Stomach (tissue), 9 donors: Measurements from ENCODE around the gene CFI. TPM values are rescaled to one million over a fixed set of nuclear protein-coding genes. Genes with fewer than 3 reads are reported as not detected.
A peak's percentile ranks its signal among the peaks of the same experiment; 100 is the strongest.
"Not testable (repeated sequence)": the region's sequence is repeated elsewhere in the genome, so short reads cannot be mapped to it uniquely, and the experiment has no call there.

ENCODE experiments used
- DNase-seq, 2 donors: peaks; one replicate each; pipeline versions ENCODE4 v3.0.0 to v3.0.0-alpha.2; 2013 to 2019
- H3K27ac ChIP-seq, 5 donors: fragments of 200-600 bp in 4 of 5; sonication (generic) in 4 of 5; one replicate each; pipeline ENCODE4 v1.5.1; 2013 to 2019; ENCODE audit warnings: mild to moderate bottlenecking in 1 of 5, moderate library complexity in 1 of 5
- H3K27me3 ChIP-seq, 3 donors: fragments of 200-600 bp; sonication (generic); one replicate each; pipeline ENCODE4 v1.5.1; 2017 to 2019; ENCODE audit warnings: mixed run types in 1 of 3
- H3K36me3 ChIP-seq, 4 donors: fragments of 200-600 bp; sonication (generic); 1 replicate in 3 of 4; 2 replicates in 1 of 4; pipeline ENCODE4 v1.5.1; 2016 to 2019
- H3K4me1 ChIP-seq, 4 donors: fragments of 200-600 bp; sonication (generic); one replicate each; pipeline ENCODE4 v1.5.1; 2016 to 2019
- H3K4me3 ChIP-seq, 4 donors: fragments of 200-600 bp; sonication (generic) in 3 of 4; one replicate each; pipeline ENCODE4 v1.5.1; 2016 to 2019; ENCODE audit warnings: mild to moderate bottlenecking in 1 of 4
- H3K9me3 ChIP-seq, 4 donors: fragments of 200-600 bp; sonication (generic); one replicate each; pipeline ENCODE4 v1.5.1; 2016 to 2019
- CTCF ChIP-seq, 7 experiments: fragments of 450-650 bp in 4 of 7; fragments of 200-600 bp in 3 of 7; sonication (generic) in 3 of 7; IDR thresholded peaks; one replicate each; pipeline ENCODE4 v1.5.1; 2016 to 2019; ENCODE audit warnings: antibody characterized with exemption in 7 of 7, control low read depth in 2 of 7, mild to moderate bottlenecking in 1 of 7
- EP300 ChIP-seq: sonication (generic); formaldehyde crosslinking; IDR thresholded peaks from one replicate; pipeline ENCODE4 v1.6.1; 2017; ENCODE audit warnings: antibody characterized with exemption
- POLR2A ChIP-seq, 4 donors: fragments of 450-650 bp; IDR thresholded peaks; one replicate each; pipeline ENCODE4 v1.6.1; 2016; ENCODE audit warnings: antibody characterized with exemption in 4 of 4, control low read depth in 2 of 4, mild to moderate bottlenecking in 1 of 4, moderate library complexity in 1 of 4
- POLR2AphosphoS5 ChIP-seq, 3 donors: sonication (generic); formaldehyde crosslinking; IDR thresholded peaks; one replicate each; pipeline ENCODE4 v1.6.1; 2016; ENCODE audit warnings: antibody characterized with exemption in 3 of 3
- WGBS, 5 donors: extraction: QIAGEN DNeasy Blood & Tissue Kit in 3 of 5; methylation state at CpG; one replicate each; pipeline versions ENCODE4 v1.1.5 to v1.1.7; 2013 to 2018; 5-methylcytosine and 5-hydroxymethylcytosine counted together
- intact Hi-C: fragments of 100-400 bp; cut with DNase I; formaldehyde crosslinking; loops from one replicate; pipeline ENCODE4 v1.15.1; 2023; ENCODE audit warnings: low total_unique reads
- polyA plus RNA-seq, 3 donors: library from polyadenylated mRNA; stranded (reverse); fragments of 200-250 nt; gene quantifications; one replicate each; pipeline ENCODE4 v1.2.3, GENCODE V29; 2013
- total RNA-seq, 5 donors: library from RNA; depleted of rRNA; stranded (reverse); fragments of >200 nt; gene quantifications; one replicate each; pipeline versions ENCODE4 v1.1.0 to v1.2.3, GENCODE V29; 2014 to 2016
- donor health status: healthy with polysubstance abuse.
- donor health status: Bipolar disorder and iron deficiency.
- donor health status: healthy.

The CFI gene
- total and polyA plus RNA-seq, 8 donors = 0.45 to 20.4 (median 7.7) TPM

GRCh38 chr4:109801099-109801789 is 555 bp downstream of the CFI start:
- Histone ChIP-seq H3K4me1 (peaks cover 0 to 16% (median 0%) of the 10 kb centered on the region in 4 donors), H3K4me3 (peak overlapping the region in 1 of 4 donors; percentile 12), H3K9me3 (peaks cover 0 to 9% (median 2%) of the 10 kb centered on the region in 4 donors), H3K27ac (no peak overlapping the region), H3K36me3 (no peaks in the 10 kb centered on the region), H3K27me3 (no peaks in the 10 kb centered on the region)
- TF ChIP-seq CTCF (IDR thresholded peaks at IDR 0.05) (no peak), POLR2A (IDR thresholded peaks at IDR 0.05) (no peak), EP300 (no peak), POLR2AphosphoS5 (IDR thresholded peaks at IDR 0.05) (no peak)
- intact Hi-C loops = no loop called here
- 57 to 71% (median 64%) methylated on average over 4 of the region's 4 CpGs for WGBS, 5 donors
- DNase-seq = no peak

DNA sequence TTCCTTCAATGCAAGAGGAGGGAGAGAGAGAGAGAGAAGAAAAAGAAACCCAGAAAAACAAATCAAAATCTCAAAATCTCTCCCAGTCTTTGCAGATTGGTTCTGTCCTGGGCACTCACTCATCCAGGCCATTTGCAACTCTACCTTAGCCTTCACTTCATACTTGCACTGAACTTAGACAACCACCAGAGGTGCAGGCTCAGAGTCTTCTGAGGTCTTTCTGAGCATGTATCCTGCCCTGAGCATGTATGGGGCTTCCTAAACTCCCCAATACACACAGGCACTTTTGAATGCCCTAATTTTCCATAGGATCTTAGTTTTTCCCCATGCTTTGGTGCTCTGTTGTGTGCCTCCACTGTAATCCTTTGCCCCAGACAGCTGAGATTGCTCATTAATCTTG is 2.9 kb downstream of the CFI start:
- H3K36me3 ChIP-seq = no peaks in the 10 kb centered on the region
- no peak overlapping the region for H3K4me3 ChIP-seq
- DNase-seq = no peak
- intact Hi-C loops = no loop called here
- peaks cover 0 to 26% (median 13%) of the 10 kb centered on the region in 4 donors for H3K9me3 ChIP-seq
- TF ChIP-seq POLR2A (IDR thresholded peaks at IDR 0.05) (no peak), POLR2AphosphoS5 (IDR thresholded peaks at IDR 0.05) (no peak), CTCF (IDR thresholded peaks at IDR 0.05) (no peak), EP300 (no peak)
- H3K27me3 ChIP-seq = no peaks in the 10 kb centered on the region
- no peak overlapping the region for H3K27ac ChIP-seq
- peaks cover 0 to 16% (median 0%) of the 10 kb centered on the region in 4 donors for H3K4me1 ChIP-seq

DNA sequence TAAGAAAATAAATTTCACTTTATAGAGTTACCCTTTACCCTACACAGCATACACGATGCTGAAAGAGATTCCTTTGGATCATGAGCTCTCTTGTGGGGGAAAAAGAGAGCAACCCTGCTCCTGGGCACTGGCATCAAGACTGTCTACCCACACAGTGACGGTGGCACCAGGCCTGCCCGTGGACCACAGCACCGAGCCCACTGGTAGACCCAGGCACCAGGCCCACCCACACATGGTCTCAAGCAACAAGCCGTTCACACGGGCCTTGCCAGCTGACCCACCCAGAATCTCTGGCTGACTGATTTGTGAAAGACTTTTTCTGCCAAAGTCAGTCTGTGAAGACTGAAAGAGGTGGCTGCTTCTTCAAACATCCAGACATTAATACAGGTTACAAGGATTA is 6.7 kb downstream of the CFI start:
- no peak for TF ChIP-seq POLR2AphosphoS5 (IDR thresholded peaks at IDR 0.05)
- TF ChIP-seq EP300 = no peak
- no peak for TF ChIP-seq CTCF (IDR thresholded peaks at IDR 0.05)
- TF ChIP-seq POLR2A (IDR thresholded peaks at IDR 0.05) = no peak
- H3K4me3 ChIP-seq = no peak overlapping the region
- intact Hi-C loops = no loop called here
- no peaks in the 10 kb centered on the region for H3K4me1 ChIP-seq
- no peak overlapping the region for H3K27ac ChIP-seq
- no peaks in the 10 kb centered on the region for H3K27me3 ChIP-seq
- 83 to 95% (median 91%) methylated on average over 6 of the region's 6 CpGs for WGBS, 5 donors
- peaks cover 0 to 30% (median 13%) of the 10 kb centered on the region in 4 donors for H3K9me3 ChIP-seq
- no peaks in the 10 kb centered on the region for H3K36me3 ChIP-seq
- no peak for DNase-seq

DNA sequence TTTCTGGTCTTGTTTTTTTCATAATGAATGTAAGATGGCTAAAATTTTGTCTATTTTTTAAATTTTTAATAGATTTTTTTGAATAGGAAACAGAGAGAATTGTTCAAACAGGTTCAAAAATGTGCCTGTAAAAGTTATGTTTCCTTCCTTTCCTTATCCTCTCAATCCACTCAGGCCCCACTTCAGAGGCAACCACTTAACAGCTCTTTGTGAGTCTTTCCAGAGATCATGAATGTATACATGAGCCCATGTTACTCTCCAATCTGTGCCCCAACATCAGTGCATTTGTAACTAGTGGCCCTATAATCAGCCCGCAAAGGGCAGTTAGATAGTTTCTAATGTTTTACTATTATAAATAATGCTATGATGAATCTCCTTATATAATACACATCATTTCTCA is 14.0 kb downstream of the CFI start:
- H3K4me1 ChIP-seq = no peaks in the 10 kb centered on the region
- no peaks in the 10 kb centered on the region for H3K9me3 ChIP-seq
- no peak overlapping the region for H3K27ac ChIP-seq
- WGBS, 5 donors = 65 to 95% (median 86%) methylated on average over 1 of the region's 1 CpG
- no peak for TF ChIP-seq POLR2A (IDR thresholded peaks at IDR 0.05)
- TF ChIP-seq POLR2AphosphoS5 (IDR thresholded peaks at IDR 0.05) = no peak
- no peak overlapping the region for H3K4me3 ChIP-seq
- no peaks in the 10 kb centered on the region for H3K27me3 ChIP-seq
- H3K36me3 ChIP-seq = no peaks in the 10 kb centered on the region
- intact Hi-C loops = no loop called here
- no peak for DNase-seq

- 84 to 94% (median 88%) methylated on average over 1 of the region's 1 CpG for WGBS, 5 donors
- TF ChIP-seq POLR2AphosphoS5 (IDR thresholded peaks at IDR 0.05) = no peak
- TF ChIP-seq POLR2A (IDR thresholded peaks at IDR 0.05) = no peak
- TF ChIP-seq EP300 = no peak
- TF ChIP-seq CTCF (IDR thresholded peaks at IDR 0.05) = no peak
- Histone ChIP-seq H3K27me3 (no peaks in the 10 kb centered on the region), H3K4me1 (no peaks in the 10 kb centered on the region), H3K27ac (no peak overlapping the region), H3K36me3 (no peaks in the 10 kb centered on the region), H3K9me3 (no peaks in the 10 kb centered on the region), H3K4me3 (no peak overlapping the region)
- DNase-seq = no peak
- intact Hi-C loops = no loop called here
Measured at GRCh38 chr4:109786846-109787245, 15.0 kb downstream of the CFI start.

DNA sequence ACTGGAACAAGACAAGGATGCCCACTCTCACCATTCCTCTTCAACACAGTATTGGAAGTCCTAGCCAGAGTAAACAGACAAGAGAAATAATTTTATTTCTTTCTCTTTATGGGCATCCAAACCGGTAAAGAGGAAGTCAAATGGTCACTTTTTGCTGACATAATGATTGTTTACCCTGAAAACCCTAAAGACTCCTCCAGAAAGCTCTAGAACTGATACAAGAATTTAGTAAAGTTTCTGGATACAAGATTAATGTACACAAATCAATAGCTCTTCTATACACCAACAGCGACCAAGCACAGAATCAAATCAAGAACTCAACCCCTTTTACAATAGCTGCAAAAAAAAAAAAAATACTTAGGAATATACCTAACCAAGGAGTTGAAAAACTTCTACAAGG is 19.7 kb downstream of the CFI start:
- H3K36me3 ChIP-seq, H3K4me3 ChIP-seq, DNase-seq, intact Hi-C loops, H3K4me1 ChIP-seq, H3K27ac ChIP-seq, H3K27me3 ChIP-seq, H3K9me3 ChIP-seq: not testable (repeated sequence)
- 79 to 86% (median 83%) methylated on average over 2 of the region's 2 CpGs for WGBS, 5 donors
